T-helper 17 cell (primary cell): ENCODE measurements around the gene CAPN14. TPM values are rescaled to one million over a fixed set of nuclear protein-coding genes. Genes with fewer than 3 reads are reported as not detected.

ENCODE experiments used
- ATAC-seq: fragments of 150-1000 bp; cut with Tn5 transposase; 2 replicates; pipeline ENCODE4 v1.10.0; 2021; ENCODE audit warnings: mild to moderate bottlenecking, moderate library complexity
- DNase-seq, 3 donors: peaks; one replicate each; pipeline versions ENCODE4 v3.0.0 to v3.0.0-alpha.2; 2020 to 2021
- H3K9me3 ChIP-seq: one replicate; pipeline ENCODE4 v1.7.0; 2013; ENCODE audit warnings: low read length, mild to moderate bottlenecking; ENCODE audit not compliant: control insufficient read depth, poor library complexity, severe bottlenecking
- H3K27ac Mint-ChIP-seq: one replicate; pipeline ENCODE4 v1.8.0; 2022; ENCODE audit warnings: mild to moderate bottlenecking, moderate library complexity, mixed read lengths
- H3K27me3 Mint-ChIP-seq: one replicate; pipeline ENCODE4 v1.8.0; 2022; ENCODE audit warnings: mixed read lengths
- H3K36me3 Mint-ChIP-seq: one replicate; pipeline ENCODE4 v1.8.0; 2022; ENCODE audit warnings: low read depth, mixed read lengths
- H3K4me1 Mint-ChIP-seq: one replicate; pipeline ENCODE4 v1.8.0; 2022; ENCODE audit warnings: mild to moderate bottlenecking, mixed read lengths
- H3K4me3 Mint-ChIP-seq: one replicate; pipeline ENCODE4 v1.8.0; 2022; ENCODE audit warnings: mild to moderate bottlenecking, moderate library complexity, mixed read lengths
- total RNA-seq, 4 donors: library from RNA in 2 of 4; stranded (reverse) in 2 of 4; gene quantifications; one replicate each; pipeline ENCODE4 v1.2.3 and lab custom pipeline; 2022 to 2026

Gene CAPN14
- total RNA-seq, 2 donors from 2014 or later: 0.18 to 0.65 TPM

- Mint-ChIP-seq H3K4me3 (no peak overlapping the region), H3K27me3 (no peaks in the 10 kb centered on the region), H3K27ac (peak overlapping the region; percentile 24), H3K4me1 (peaks cover 15% of the 10 kb centered on the region), H3K36me3 (no peaks in the 10 kb centered on the region)
- DNase-seq (no peak), ATAC-seq (no peak)
- H3K9me3 ChIP-seq: no peaks in the 10 kb centered on the region
Measured at GRCh38 chr2:31238126-31238905, 21.0 kb upstream of the CAPN14 start.

DNA sequence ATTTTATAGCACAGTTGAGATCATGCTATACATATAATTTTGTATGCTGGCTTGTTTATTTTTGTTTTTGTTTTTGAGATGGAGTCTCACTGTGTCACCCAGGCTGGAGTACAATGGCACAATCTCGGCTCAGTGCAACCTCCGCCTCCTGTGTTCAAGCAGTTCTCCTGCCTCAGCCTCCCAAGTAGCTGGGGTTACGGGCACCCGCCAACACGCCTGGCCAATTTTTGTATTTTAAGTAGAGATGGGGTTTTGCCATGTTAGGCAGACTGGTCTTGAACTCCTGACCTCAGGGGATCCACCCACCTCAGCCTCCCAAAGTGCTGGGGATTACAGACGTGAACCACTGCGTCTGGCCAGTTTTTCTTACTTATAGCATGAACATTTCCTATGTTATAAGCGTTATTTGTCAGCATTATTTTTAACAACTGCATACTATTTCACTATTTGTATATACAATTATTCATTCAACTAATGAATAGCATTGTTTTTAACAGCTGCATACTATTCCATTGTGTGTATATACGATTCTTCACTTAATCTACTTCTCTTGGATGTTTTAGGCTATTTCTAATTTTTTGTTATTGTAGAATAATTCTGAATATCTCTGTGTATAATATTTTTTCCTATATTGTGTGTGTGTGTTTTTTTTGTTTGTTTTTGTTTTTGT lies 20.2 kb upstream of the CAPN14 start:
- H3K36me3 Mint-ChIP-seq: no peaks in the 10 kb centered on the region
- DNase-seq: no peak
- no peak overlapping the region for H3K4me3 Mint-ChIP-seq
- H3K27me3 Mint-ChIP-seq: no peaks in the 10 kb centered on the region
- ATAC-seq: no peak
- peak overlapping the region; percentile 24 for H3K27ac Mint-ChIP-seq
- no peaks in the 10 kb centered on the region for H3K9me3 ChIP-seq
- peaks cover 21% of the 10 kb centered on the region for H3K4me1 Mint-ChIP-seq

GRCh38 chr2:31236433-31237205 lies 19.3 kb upstream of the CAPN14 start:
- no peaks in the 10 kb centered on the region for H3K9me3 ChIP-seq
- H3K27me3 Mint-ChIP-seq: no peaks in the 10 kb centered on the region
- H3K27ac Mint-ChIP-seq: no peak overlapping the region
- no peak overlapping the region for H3K4me3 Mint-ChIP-seq
- H3K36me3 Mint-ChIP-seq: no peaks in the 10 kb centered on the region
- ATAC-seq: no peak
- no peak for DNase-seq
- H3K4me1 Mint-ChIP-seq: peaks cover 21% of the 10 kb centered on the region

GRCh38 chr2:31235504-31235902 lies 18.2 kb upstream of the CAPN14 start:
- Mint-ChIP-seq H3K4me3 (peak overlapping the region; percentile 83), H3K27ac (peak overlapping the region; percentile 14), H3K4me1 (peaks cover 21% of the 10 kb centered on the region), H3K27me3 (peaks cover 5% of the 10 kb centered on the region), H3K36me3 (no peaks in the 10 kb centered on the region)
- ATAC-seq: no peak
- DNase-seq: no peak
- H3K9me3 ChIP-seq: no peaks in the 10 kb centered on the region

DNA sequence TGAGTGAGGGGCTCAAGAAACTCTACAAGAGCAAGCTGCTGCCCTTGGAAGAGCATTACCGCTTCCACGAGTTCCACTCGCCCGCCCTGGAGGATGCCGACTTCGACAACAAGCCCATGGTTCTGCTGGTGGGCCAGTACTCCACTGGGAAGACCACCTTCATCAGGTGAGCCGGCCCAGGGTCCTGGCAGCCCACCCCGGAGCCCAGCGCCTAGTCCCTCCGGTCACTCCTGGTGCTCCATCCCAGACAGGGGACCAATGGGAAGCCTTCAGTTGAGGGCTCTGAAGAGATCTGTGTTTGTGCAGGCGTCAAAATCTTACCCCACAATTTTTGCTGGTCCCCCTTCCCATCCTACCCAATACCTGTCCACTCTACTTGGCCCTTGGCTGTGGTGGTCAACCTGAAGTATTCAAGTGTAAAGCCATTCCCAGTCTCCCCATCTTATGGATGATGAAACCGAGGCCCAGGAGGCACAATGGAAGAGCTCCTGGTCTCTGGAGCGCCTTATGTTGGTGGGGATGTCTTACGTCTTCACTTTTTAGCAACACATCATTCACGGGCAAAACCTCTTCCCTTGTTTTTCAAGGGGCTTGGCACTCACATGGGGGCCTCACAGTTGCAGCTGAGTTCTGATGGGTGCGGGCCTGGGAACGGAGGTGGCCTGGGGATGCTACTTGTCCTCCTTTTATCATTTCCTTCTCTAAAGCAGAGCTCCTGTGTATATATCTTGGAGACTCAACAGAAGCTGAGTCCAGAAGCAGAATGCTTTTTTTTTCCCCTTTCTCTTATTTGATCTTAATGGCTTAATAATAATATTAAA lies 17.6 kb upstream of the CAPN14 start:
- Mint-ChIP-seq H3K4me1 (peaks cover 19% of the 10 kb centered on the region), H3K36me3 (no peaks in the 10 kb centered on the region), H3K27me3 (peaks cover 9% of the 10 kb centered on the region), H3K4me3 (peak overlapping the region; percentile 83), H3K27ac (peak overlapping the region; percentile 14)
- DNase-seq: no peak
- H3K9me3 ChIP-seq: no peaks in the 10 kb centered on the region
- ATAC-seq: no peak

GRCh38 chr2:31233741-31234682 lies 16.7 kb upstream of the CAPN14 start, which contains the start of gene EHD3:
Gene EHD3 (plus strand): TSS chr2:31234152. CDS start chr2:31234622, 470 bp downstream.
- Mint-ChIP-seq H3K27me3 (peaks cover 9% of the 10 kb centered on the region), H3K36me3 (no peaks in the 10 kb centered on the region), H3K4me3 (peak within 1 kb of the TSS; percentile 83), H3K27ac (peak within 1 kb of the TSS; percentile 14), H3K4me1 (peaks cover 19% of the 10 kb centered on the region)
- no peaks in the 10 kb centered on the region for H3K9me3 ChIP-seq
- peak; percentile 53 to 67 (median 58) for DNase-seq
- ATAC-seq: peak; percentile 96

DNA sequence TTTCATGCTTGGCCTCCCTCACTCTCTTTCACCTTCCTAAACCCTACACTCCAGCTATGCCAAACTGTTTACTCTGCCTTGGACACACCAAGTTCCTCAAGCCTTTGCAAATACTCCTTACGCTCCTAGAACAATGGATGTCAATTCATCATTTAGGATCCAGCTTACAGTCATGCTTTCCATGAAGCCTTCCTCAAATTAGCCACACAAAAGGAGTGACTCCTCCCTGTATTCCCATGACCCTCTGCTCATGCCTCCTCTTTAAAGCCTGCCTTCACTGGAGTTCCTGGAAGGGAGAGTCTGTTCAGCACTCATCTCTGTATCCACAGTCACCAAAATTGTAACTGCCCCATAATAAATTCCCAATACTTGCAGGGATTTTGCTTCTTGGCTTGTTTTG lies 15.9 kb upstream of the CAPN14 start:
- ATAC-seq: no peak
- Mint-ChIP-seq H3K4me3 (peak overlapping the region; percentile 83), H3K36me3 (no peaks in the 10 kb centered on the region), H3K4me1 (peaks cover 19% of the 10 kb centered on the region), H3K27ac (no peak overlapping the region), H3K27me3 (peaks cover 15% of the 10 kb centered on the region)
- no peaks in the 10 kb centered on the region for H3K9me3 ChIP-seq
- DNase-seq: no peak

DNA sequence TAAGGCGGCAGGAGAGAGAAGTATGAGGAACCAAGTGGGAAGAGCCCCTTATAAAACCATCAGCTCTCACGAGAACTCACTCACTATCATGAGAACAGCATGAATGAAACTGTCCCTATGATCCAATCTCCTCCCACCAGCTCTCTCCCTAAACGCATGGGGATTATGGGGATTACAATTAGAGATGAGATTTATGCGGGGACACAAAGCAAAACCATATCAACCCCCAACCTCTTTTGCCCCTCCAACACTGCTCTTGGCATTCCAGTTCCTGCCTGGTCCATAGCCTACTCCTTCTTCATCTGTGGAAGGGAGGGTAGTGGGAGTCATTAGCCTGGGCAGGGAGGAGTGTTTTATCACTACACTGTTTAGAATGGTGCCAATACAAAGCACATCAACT lies 15.3 kb upstream of the CAPN14 start:
- no peak overlapping the region for H3K27ac Mint-ChIP-seq
- peaks cover 1% of the 10 kb centered on the region for H3K36me3 Mint-ChIP-seq
- DNase-seq (no peak), ATAC-seq (no peak)
- H3K9me3 ChIP-seq: no peaks in the 10 kb centered on the region
- H3K27me3 Mint-ChIP-seq: peaks cover 21% of the 10 kb centered on the region
- H3K4me1 Mint-ChIP-seq: peaks cover 20% of the 10 kb centered on the region
- no peak overlapping the region for H3K4me3 Mint-ChIP-seq

- peaks cover 19% of the 10 kb centered on the region for H3K4me1 Mint-ChIP-seq
- H3K36me3 Mint-ChIP-seq: peaks cover 2% of the 10 kb centered on the region
- no peak for DNase-seq
- peaks cover 30% of the 10 kb centered on the region for H3K27me3 Mint-ChIP-seq
- no peaks in the 10 kb centered on the region for H3K9me3 ChIP-seq
- no peak for ATAC-seq
- H3K4me3 Mint-ChIP-seq: no peak overlapping the region
- H3K27ac Mint-ChIP-seq: no peak overlapping the region
Measured at GRCh38 chr2:31231571-31232302, 14.4 kb upstream of the CAPN14 start.

- H3K27ac Mint-ChIP-seq: no peak overlapping the region
- peaks cover 35% of the 10 kb centered on the region for H3K27me3 Mint-ChIP-seq
- ATAC-seq: no peak
- no peak for DNase-seq
- H3K4me3 Mint-ChIP-seq: no peak overlapping the region
- H3K36me3 Mint-ChIP-seq: peaks cover 2% of the 10 kb centered on the region
- H3K4me1 Mint-ChIP-seq: peaks cover 19% of the 10 kb centered on the region
- no peaks in the 10 kb centered on the region for H3K9me3 ChIP-seq
Measured at GRCh38 chr2:31230751-31231150, 13.4 kb upstream of the CAPN14 start.

DNA sequence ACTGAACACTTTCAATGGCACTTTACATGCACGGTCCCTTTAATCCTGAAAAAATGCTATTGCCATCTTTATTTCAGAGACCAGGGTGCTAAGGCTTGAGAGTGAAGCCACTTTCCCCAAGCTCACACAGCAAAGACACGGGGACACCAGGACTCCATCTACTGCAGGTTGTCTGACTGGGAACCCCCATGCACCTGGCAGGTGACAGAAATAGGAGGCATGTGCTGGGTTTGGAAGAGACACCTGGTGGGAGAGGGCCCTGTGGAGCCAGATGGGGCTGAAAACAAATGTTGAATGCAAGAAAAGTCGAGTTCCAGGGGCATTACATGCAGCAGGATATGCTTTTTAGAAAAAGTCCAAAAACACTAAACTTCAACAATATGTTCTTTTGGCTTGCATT lies 11.4 kb upstream of the CAPN14 start:
- H3K4me1 Mint-ChIP-seq: peaks cover 11% of the 10 kb centered on the region
- peaks cover 41% of the 10 kb centered on the region for H3K27me3 Mint-ChIP-seq
- peaks cover 2% of the 10 kb centered on the region for H3K36me3 Mint-ChIP-seq
- no peak overlapping the region for H3K27ac Mint-ChIP-seq
- no peak overlapping the region for H3K4me3 Mint-ChIP-seq
- no peak for DNase-seq
- no peaks in the 10 kb centered on the region for H3K9me3 ChIP-seq
- no peak for ATAC-seq
